Activated CD4-positive, alpha-beta T cell treated with anti-CD3 and anti-CD28 coated beads, Interleukin-2, amount 10 ng/mL, durations not matched to agents 24 days and 14 days (primary cell): ENCODE measurements around the gene DOP1B. TPM values are rescaled to one million over a fixed set of nuclear protein-coding genes. Genes with fewer than 3 reads are reported as not detected.

ENCODE experiments used
- DNase-seq: peaks from one replicate; pipeline ENCODE4 v3.0.0; 2022
- H3K27ac Mint-ChIP-seq: one replicate; pipeline ENCODE4 v1.8.0; 2022; ENCODE audit warnings: mild to moderate bottlenecking, mixed read lengths
- H3K27me3 Mint-ChIP-seq: one replicate; pipeline ENCODE4 v1.8.0; 2022; ENCODE audit warnings: mixed read lengths
- H3K36me3 Mint-ChIP-seq: one replicate; pipeline ENCODE4 v1.8.0; 2022; ENCODE audit warnings: low read depth, mild to moderate bottlenecking, mixed read lengths
- H3K4me1 Mint-ChIP-seq: one replicate; pipeline ENCODE4 v1.8.0; 2021; ENCODE audit warnings: mixed read lengths
- H3K4me3 Mint-ChIP-seq: one replicate; pipeline ENCODE4 v1.8.0; 2022; ENCODE audit warnings: mild to moderate bottlenecking, moderate library complexity, mixed read lengths
- H3K9me3 Mint-ChIP-seq: one replicate; pipeline ENCODE4 v1.8.0; 2021; ENCODE audit warnings: mixed read lengths
- intact Hi-C: fragments of 100-400 bp; cut with micrococcal nuclease; formaldehyde crosslinking; loops from one replicate; pipeline ENCODE4 v1.15.1; 2023
- total RNA-seq: library from RNA; stranded (reverse); gene quantifications from 2 replicates; pipeline ENCODE4 v1.2.3, GENCODE V29; 2022

Gene DOP1B
- total RNA-seq, 1 donor from 2014 or later: 17.5 TPM

DNA sequence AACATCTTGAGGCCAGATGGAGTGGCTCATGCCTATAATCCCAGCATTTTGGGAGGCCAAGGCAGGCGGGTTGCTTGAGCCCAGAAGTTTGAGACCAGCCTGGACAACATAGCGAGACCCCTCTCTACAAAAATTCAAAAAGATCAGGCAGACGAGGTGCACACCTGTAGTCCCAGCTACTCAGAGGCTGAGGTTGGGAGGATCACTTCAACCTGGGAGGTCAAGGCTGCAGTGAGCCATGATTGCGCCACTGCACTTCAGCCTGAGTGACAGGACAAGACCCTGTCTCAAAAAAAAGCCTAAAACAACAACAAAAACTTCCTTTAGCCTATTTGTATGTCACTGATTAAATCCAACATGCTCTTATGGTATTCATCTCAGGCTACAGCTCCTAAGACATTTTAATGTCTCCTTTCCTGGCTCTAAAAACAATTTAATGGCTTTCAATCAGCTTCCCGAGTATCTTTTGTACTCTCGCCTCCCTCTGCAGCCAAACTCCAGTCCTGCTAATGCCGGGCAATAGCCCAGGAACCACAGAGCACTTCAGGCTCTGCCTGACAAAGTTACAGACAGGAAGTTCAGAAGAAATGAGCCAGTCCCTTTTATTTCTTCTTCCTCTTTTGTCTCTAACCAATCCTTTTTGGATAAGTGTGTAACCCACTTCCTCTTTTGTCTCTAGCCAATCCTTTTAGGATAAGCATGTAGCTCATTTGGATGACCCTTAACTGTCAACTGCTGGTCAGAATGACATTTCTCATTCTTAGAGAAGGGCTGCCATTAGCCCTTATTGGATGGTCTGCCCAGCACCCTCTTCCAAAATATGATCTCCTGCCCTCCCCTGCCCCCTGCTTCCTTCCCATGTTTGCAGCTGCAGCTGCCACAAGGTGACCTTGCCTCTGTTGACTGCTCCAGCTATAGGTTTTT, 6.6 kb upstream of the DOP1B start:
- peaks cover 28% of the 10 kb centered on the region for H3K4me1 Mint-ChIP-seq

DNA sequence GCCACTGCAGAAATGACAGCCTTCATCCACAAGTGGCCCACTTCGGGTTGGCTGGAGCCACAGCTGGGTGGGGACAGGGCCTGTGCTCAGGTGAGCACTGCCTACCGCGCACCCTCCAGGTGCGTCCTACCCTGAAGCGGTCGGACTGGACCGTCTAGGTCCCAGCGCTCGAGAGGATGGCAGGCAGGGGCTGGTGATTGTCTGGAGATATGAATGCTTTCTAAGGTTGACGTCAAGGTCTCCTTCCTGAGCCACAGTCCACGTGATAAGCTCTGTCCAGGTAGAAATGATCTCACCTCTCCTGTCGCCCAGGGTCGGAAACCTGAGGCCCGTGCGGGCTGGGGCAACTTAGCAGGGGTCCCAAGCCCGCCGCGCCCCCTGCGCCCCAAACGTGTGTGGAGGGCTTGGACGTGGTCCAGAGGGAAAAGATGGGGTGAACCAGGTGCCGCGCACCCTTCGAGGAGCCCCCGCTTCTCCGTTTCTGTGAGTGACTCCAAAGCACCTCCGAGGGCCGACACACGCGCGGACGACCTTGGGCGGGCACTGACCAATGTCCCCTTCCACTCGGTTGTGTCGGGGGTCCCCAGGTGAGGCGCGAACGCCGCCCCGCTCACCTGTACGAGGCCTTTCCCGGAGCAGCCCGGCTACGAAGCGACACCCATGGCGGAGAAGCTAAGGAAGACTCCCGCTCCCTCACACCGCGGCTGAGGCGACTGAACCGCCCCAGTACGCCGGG, 853 bp upstream of the DOP1B start:
- H3K36me3 Mint-ChIP-seq: peaks cover 8% of the 10 kb centered on the region
- H3K4me1 Mint-ChIP-seq: peaks cover 23% of the 10 kb centered on the region
- peaks cover 8% of the 10 kb centered on the region for H3K27me3 Mint-ChIP-seq
- H3K9me3 Mint-ChIP-seq: no peaks in the 10 kb centered on the region
- no peak overlapping the region for H3K27ac Mint-ChIP-seq
- peak overlapping the region; percentile 85 for H3K4me3 Mint-ChIP-seq
- intact Hi-C loops: loop anchor here (1.0 to 2.0 kb wide), 5 partner anchors 18 to 230 kb away; partner anchors contain the start of genes CHAF1B and MORC3
- DNase-seq: peak; percentile 62

More for the DNA sequence above, 6.6 kb upstream of the DOP1B start:
- peaks cover 7% of the 10 kb centered on the region for H3K27me3 Mint-ChIP-seq
- H3K27ac Mint-ChIP-seq: peak overlapping the region; percentile 68
- peak; percentile 66 for DNase-seq
- peaks cover 12% of the 10 kb centered on the region for H3K36me3 Mint-ChIP-seq
- H3K4me3 Mint-ChIP-seq: no peak overlapping the region
- intact Hi-C loops: no loop called here
- H3K9me3 Mint-ChIP-seq: no peaks in the 10 kb centered on the region

DNA sequence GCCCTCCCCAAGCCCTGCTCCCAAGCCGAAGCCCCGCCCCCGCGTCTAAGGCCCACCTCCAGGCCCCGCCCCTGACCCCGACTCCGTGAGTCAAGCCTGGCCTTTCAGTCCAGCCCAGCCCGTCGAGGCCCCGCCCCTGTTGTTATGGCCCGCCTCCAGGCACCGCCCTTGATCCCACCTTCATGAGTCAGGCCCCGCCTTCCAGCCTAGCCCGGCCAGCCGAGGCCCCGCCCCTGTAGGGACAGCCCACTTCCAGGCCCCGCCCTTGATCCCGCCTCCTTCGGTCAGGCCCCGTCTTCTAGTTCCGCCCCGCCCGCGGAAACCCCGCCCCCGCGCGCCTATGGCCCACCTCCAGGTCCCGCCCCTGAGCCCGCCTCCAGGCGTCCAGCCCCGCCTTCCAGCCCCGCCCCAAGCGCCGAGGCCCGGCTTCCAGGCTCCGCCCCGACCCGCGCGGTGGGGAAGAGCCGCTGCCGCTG, 247 bp upstream of the DOP1B start:
- no peak overlapping the region for H3K27ac Mint-ChIP-seq
- H3K9me3 Mint-ChIP-seq: no peaks in the 10 kb centered on the region
- peak; percentile 100 for DNase-seq
- H3K4me1 Mint-ChIP-seq: peaks cover 23% of the 10 kb centered on the region
- intact Hi-C loops: loop anchor here (1.0 to 2.0 kb wide), 5 partner anchors 17 to 229 kb away; partner anchors contain the start of genes CHAF1B and MORC3
- H3K27me3 Mint-ChIP-seq: peaks cover 8% of the 10 kb centered on the region
- H3K4me3 Mint-ChIP-seq: peak overlapping the region; percentile 85
- peaks cover 8% of the 10 kb centered on the region for H3K36me3 Mint-ChIP-seq

DNA sequence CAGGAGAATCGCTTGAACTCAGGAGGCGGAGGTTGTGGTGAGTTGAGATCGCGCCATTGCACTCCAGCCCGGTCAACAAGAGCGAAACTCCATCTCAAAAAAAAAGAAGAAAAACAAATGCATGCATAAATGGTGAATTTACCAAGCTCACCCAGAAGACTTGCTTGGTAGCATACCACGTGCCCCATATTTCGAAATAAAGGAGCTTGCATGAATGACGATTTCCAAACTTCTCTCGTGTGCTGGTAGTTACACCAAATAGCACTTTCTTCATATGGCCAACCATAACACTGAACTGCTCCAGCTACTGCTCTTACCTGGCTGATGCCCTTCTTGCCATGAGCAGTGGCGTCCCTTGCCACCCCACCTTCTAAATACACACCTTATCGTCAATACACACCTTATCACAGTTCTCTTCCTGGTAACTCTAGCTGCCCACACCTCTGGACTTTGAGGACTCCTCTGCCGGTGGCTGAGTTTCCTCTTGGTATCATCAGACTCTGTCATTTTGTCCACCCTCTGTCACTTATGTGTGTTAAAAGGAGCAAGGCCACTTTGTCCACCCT, 2.8 kb downstream of the DOP1B start:
- no peak overlapping the region for H3K27ac Mint-ChIP-seq
- H3K9me3 Mint-ChIP-seq: no peaks in the 10 kb centered on the region
- intact Hi-C loops: no loop called here
- H3K4me1 Mint-ChIP-seq: peaks cover 23% of the 10 kb centered on the region
- peaks cover 7% of the 10 kb centered on the region for H3K36me3 Mint-ChIP-seq
- H3K27me3 Mint-ChIP-seq: peaks cover 3% of the 10 kb centered on the region
- DNase-seq: no peak
- H3K4me3 Mint-ChIP-seq: no peak overlapping the region

DNA sequence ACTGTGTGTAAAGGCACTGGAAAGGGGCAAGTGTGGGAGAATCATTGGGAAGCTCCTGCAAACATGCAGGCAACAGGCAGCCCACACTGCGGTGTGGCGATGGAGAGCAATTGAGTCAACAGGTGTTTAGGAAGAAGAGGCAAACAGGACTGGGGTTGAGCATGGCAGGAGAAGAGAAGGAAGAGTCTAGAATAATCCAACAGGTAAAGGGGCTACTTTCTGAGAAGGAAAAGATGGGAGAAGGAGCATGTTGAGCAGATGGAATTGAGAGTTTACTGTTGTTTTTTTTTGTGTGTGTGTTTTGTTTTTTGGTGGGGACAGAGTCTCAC, 4.2 kb downstream of the DOP1B start:
- peaks cover 19% of the 10 kb centered on the region for H3K4me1 Mint-ChIP-seq
- H3K9me3 Mint-ChIP-seq: no peaks in the 10 kb centered on the region
- peaks cover 7% of the 10 kb centered on the region for H3K36me3 Mint-ChIP-seq
- intact Hi-C loops: no loop called here
- no peak overlapping the region for H3K4me3 Mint-ChIP-seq
- DNase-seq: no peak
- no peak overlapping the region for H3K27ac Mint-ChIP-seq
- no peaks in the 10 kb centered on the region for H3K27me3 Mint-ChIP-seq

DNA sequence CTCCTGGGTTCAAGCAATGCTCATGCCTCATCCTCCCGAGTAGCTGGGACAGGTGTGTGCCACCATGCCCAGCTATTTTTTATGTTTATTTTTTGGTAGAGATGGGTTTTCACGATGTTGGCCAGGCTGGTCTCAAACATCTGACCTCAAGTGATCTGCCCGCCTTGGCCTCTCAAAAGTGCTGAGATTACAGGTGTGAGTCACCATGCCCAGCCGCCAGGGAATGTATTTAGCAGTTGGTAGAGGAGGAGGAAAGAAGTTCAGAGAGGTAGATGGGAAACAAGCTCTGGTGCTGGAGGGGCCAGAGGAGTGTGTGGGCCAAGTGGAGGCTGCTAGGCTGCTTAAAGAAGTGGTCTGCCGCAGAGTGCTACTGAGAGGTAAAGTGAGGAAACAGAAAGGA, 6.0 kb downstream of the DOP1B start:
- H3K36me3 Mint-ChIP-seq: peaks cover 15% of the 10 kb centered on the region
- intact Hi-C loops: no loop called here
- no peak for DNase-seq
- H3K4me3 Mint-ChIP-seq: no peak overlapping the region
- no peak overlapping the region for H3K27ac Mint-ChIP-seq
- no peaks in the 10 kb centered on the region for H3K27me3 Mint-ChIP-seq
- H3K9me3 Mint-ChIP-seq: no peaks in the 10 kb centered on the region
- peaks cover 19% of the 10 kb centered on the region for H3K4me1 Mint-ChIP-seq

DNA sequence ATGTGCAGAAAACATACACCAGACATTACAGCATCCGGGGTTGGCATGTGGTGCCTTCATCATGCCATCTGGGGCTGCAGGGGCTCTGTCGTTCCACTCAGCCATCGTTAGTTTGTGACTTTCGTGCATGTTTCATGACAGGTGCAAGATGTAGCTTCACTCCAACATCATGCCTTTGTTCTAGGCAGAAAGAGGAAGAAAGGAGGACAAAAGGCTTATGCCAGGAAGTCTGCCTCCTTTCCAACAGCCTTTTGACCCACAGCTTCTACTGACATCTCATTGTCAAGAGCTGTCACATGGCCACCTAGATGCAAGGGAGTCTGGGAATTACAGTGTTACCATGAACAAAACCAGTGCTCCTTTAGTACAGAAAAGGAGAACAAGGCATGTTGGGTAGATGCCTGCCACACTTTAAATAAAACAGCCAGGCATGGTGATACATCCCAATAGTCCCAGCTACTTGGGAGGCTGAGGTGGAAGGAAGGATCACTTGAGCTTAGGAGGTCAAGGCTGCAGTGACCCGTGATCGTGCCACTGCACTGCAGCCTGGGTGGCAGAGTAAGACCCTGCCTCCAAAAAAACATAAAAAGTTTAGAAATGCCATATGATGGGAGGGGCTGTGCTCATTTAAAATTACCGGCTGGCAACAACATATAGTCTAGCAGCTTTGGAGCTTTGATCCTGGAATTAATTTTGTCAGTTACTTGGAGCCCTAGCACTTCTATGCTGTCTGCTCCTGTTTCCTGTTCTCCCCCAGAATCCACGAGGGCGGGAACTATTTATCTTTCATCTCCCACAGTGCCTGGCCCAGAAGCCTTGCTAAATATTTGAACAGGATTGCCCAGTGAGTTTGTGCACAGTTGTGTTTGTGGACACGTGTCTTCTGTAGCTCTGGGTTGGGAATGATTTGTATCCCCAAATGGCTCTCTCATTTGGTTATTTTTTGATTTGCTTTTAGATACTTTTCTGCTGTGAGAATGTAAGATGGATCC, 7.4 kb downstream of the DOP1B start:
- Mint-ChIP-seq H3K4me3 (no peak overlapping the region), H3K36me3 (peaks cover 17% of the 10 kb centered on the region), H3K27me3 (no peaks in the 10 kb centered on the region), H3K27ac (no peak overlapping the region), H3K9me3 (no peaks in the 10 kb centered on the region), H3K4me1 (peaks cover 14% of the 10 kb centered on the region)
- intact Hi-C loops: no loop called here
- no peak for DNase-seq

DNA sequence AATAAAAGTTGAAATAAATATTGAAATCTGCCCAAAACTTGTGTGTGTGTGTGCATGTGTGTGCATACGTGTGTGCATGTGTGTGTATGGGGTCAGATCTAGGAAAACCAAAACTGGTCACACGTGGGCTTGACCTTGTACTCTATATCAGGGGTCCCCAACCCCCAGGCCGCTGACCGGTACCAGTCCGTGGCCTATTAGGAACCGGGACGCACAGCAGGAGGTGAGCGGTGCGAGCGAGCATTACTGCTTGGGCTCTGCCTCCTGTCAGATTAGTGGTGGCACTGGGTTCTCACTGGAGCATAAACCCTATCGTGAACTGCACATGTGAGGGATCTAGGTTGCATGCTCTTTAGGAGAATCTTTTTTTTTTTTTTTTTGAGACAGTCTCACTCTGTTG, 8.7 kb downstream of the DOP1B start:
- H3K27ac Mint-ChIP-seq: no peak overlapping the region
- peaks cover 11% of the 10 kb centered on the region for H3K4me1 Mint-ChIP-seq
- H3K9me3 Mint-ChIP-seq: no peaks in the 10 kb centered on the region
- intact Hi-C loops: no loop called here
- H3K4me3 Mint-ChIP-seq: no peak overlapping the region
- H3K27me3 Mint-ChIP-seq: no peaks in the 10 kb centered on the region
- no peak for DNase-seq
- peaks cover 23% of the 10 kb centered on the region for H3K36me3 Mint-ChIP-seq

DNA sequence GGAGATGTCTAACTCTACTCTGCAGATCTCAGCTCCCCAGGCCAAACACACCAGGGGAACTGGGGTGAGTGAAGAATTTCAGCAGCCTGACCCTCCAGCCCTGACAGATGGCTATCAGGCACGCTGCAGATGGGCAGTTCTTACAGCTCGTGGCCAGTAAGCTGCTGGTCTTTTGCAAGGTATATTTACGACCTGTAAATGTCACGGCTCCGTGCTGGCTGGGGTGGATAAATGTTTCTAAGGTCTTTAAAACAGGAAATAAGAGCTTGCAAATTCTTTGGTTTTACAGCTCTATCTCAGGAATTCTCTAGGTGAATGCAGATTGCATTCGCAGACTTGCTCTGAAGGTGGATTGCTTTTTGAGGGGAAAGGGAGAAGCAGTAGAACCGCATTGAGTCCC, 10.1 kb downstream of the DOP1B start:
- H3K4me3 Mint-ChIP-seq: no peak overlapping the region
- no peak for DNase-seq
- peaks cover 26% of the 10 kb centered on the region for H3K36me3 Mint-ChIP-seq
- no peak overlapping the region for H3K27ac Mint-ChIP-seq
- no peaks in the 10 kb centered on the region for H3K27me3 Mint-ChIP-seq
- intact Hi-C loops: no loop called here
- no peaks in the 10 kb centered on the region for H3K9me3 Mint-ChIP-seq
- H3K4me1 Mint-ChIP-seq: peaks cover 12% of the 10 kb centered on the region

DNA sequence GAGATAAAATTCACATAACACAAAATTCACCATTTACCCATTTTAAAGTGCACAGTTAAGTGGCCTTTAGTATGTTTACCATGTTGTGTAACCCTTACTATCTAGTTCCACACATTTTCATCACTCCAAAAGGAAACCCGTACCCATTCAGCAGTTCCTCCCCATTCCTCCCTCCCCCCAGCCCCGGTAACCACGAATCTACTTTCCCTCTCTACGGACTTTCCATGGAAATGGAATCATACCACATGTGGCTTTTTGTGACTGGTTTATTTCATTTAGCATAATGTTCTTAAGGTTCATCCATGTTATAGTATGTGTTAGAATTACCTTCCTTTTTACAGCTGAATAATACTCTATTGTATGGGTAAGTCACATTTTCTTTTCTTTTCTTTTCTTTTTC, 10.9 kb downstream of the DOP1B start:
- Mint-ChIP-seq H3K4me1 (peaks cover 15% of the 10 kb centered on the region), H3K4me3 (no peak overlapping the region), H3K27ac (no peak overlapping the region), H3K27me3 (no peaks in the 10 kb centered on the region), H3K9me3 (no peaks in the 10 kb centered on the region), H3K36me3 (peaks cover 28% of the 10 kb centered on the region)
- no peak for DNase-seq
- intact Hi-C loops: no loop called here

DNA sequence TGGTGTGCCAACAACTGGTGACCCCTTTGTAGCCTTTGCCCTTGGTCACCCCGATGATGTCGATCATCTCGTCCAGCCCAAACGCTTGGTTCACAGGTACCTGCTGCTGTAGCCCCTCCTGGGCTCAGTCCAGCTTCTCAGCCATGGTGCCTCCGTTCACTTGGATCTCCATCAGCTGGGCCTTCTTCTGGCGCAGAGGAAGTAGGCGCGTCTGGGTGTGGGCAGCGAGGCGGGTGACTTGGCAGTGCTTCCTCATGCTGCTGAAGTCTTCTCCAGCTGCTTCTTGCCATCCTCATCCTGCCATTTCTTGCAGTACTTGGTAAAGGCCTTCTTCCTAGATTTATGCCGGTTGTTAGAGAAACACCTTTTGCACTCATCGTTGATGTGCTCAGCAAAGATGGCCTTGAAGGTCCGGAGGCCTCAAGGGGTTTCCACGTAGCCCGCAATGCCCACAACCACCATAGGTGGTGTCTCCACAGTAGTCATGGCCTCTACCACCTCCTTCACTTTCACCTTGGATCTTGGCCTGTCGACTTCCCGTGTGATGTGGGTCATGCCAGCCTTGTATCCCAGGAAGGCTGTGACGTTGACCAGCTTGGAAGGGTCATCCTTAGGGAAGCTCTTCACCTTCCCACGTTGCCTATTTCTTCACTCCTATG, 13.0 kb downstream of the DOP1B start:
- Mint-ChIP-seq H3K27me3 (no peaks in the 10 kb centered on the region), H3K4me1 (peaks cover 10% of the 10 kb centered on the region), H3K27ac (no peak overlapping the region), H3K4me3 (no peak overlapping the region), H3K36me3 (peaks cover 27% of the 10 kb centered on the region), H3K9me3 (no peaks in the 10 kb centered on the region)
- intact Hi-C loops: no loop called here
- peak; percentile 60 for DNase-seq

DNA sequence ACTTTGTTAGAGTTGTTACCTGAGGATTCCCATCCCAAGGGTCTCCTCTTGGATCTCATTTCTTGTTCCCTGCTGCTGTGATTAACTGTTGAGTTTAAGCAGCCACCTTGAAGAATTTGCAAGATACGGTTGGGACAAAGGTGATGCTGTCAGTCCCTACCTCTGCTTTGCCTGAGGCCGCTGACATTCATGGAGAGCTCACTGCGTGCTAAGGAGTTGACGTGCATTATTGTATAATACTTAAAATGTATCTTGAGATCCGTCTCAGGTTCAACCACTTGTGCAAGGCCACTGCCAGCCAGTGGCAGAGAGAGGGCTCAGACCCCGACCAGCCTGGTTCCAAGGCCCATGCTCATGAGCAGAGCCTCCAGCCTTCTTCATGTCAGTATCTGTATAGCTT, 14.2 kb downstream of the DOP1B start:
- intact Hi-C loops: no loop called here
- no peaks in the 10 kb centered on the region for H3K9me3 Mint-ChIP-seq
- H3K4me3 Mint-ChIP-seq: no peak overlapping the region
- DNase-seq: no peak
- peaks cover 15% of the 10 kb centered on the region for H3K4me1 Mint-ChIP-seq
- H3K27ac Mint-ChIP-seq: no peak overlapping the region
- H3K36me3 Mint-ChIP-seq: peaks cover 27% of the 10 kb centered on the region
- no peaks in the 10 kb centered on the region for H3K27me3 Mint-ChIP-seq

DNA sequence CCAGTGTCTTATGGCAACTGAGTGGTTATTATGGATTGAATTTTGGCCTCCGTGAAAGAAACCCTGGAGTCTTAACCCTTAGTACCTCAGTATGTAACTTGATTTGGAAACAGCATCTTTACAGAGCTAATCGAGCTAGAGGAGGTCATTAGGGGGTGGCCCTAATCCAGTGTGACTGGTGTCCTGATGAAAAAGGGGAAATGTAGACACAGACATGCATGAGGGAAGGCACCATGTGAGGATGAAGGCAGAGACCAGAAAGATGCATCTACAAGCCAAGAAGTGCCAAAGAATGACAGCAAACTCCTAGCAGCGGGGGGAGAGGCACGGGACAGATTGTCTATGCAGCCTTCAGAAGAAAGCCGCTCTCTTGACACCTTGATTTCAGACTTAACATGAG, 14.7 kb downstream of the DOP1B start:
- peaks cover 25% of the 10 kb centered on the region for H3K36me3 Mint-ChIP-seq
- H3K4me3 Mint-ChIP-seq: no peak overlapping the region
- DNase-seq: no peak
- intact Hi-C loops: no loop called here
- H3K9me3 Mint-ChIP-seq: no peaks in the 10 kb centered on the region
- peaks cover 16% of the 10 kb centered on the region for H3K4me1 Mint-ChIP-seq
- no peak overlapping the region for H3K27ac Mint-ChIP-seq
- no peaks in the 10 kb centered on the region for H3K27me3 Mint-ChIP-seq
